Central memory CD8-positive, alpha-beta T cell (primary cell): ENCODE measurements around the gene RASD2.

ENCODE experiments used
- ATAC-seq: fragments of 150-1000 bp; cut with Tn5 transposase; replicated peaks from 2 replicates; pipeline ENCODE4 v1.10.0; 2022; ENCODE audit warnings: mild to moderate bottlenecking, moderate FRiP score, moderate number of reproducible peaks; ENCODE audit not compliant: poor library complexity, severe bottlenecking; ENCODE audit errors: extremely low read depth
- DNase-seq, 2 donors: peaks; one replicate each; pipeline ENCODE4 v3.0.0; 2021; ENCODE audit warnings: low spot score in 2 of 2
- H3K27ac Mint-ChIP-seq: one replicate; pipeline ENCODE4 v1.8.0; 2022; ENCODE audit warnings: low read depth, mild to moderate bottlenecking, moderate library complexity, mixed read lengths
- H3K27me3 Mint-ChIP-seq: one replicate; pipeline ENCODE4 v1.8.0; 2022; ENCODE audit warnings: mixed read lengths
- H3K36me3 Mint-ChIP-seq: one replicate; pipeline ENCODE4 v1.8.0; 2022; ENCODE audit warnings: mild to moderate bottlenecking, moderate library complexity, mixed read lengths; ENCODE audit not compliant: insufficient read depth
- H3K4me1 Mint-ChIP-seq: one replicate; pipeline ENCODE4 v1.8.0; 2022; ENCODE audit warnings: mixed read lengths
- H3K4me3 Mint-ChIP-seq: one replicate; pipeline ENCODE4 v1.8.0; 2022; ENCODE audit warnings: mild to moderate bottlenecking, moderate library complexity, mixed read lengths
- H3K9me3 Mint-ChIP-seq: one replicate; pipeline ENCODE4 v1.8.0; 2022; ENCODE audit warnings: mixed read lengths

Gene RASD2

GRCh38 chr22:35589071-35589755 lies 48.6 kb downstream of the RASD2 start:
- no peak overlapping the region for H3K27ac Mint-ChIP-seq
- H3K4me3 Mint-ChIP-seq: no peak overlapping the region
- H3K36me3 Mint-ChIP-seq: no peaks in the 10 kb centered on the region
- no peaks in the 10 kb centered on the region for H3K9me3 Mint-ChIP-seq
- DNase-seq (no peak), ATAC-seq (no peak)
- H3K4me1 Mint-ChIP-seq: no peaks in the 10 kb centered on the region
- peaks cover 22% of the 10 kb centered on the region for H3K27me3 Mint-ChIP-seq

GRCh38 chr22:35589756-35590093 lies 49.1 kb downstream of the RASD2 start:
- Mint-ChIP-seq H3K27me3 (peaks cover 25% of the 10 kb centered on the region), H3K9me3 (no peaks in the 10 kb centered on the region), H3K4me1 (no peaks in the 10 kb centered on the region), H3K4me3 (no peak overlapping the region), H3K36me3 (no peaks in the 10 kb centered on the region), H3K27ac (no peak overlapping the region)
- ATAC-seq (no peak), DNase-seq (no peak)

GRCh38 chr22:35590634-35591295 lies 50.1 kb downstream of the RASD2 start:
- ATAC-seq: no peak
- Mint-ChIP-seq H3K27ac (no peak overlapping the region), H3K27me3 (peaks cover 31% of the 10 kb centered on the region), H3K36me3 (no peaks in the 10 kb centered on the region), H3K4me1 (no peaks in the 10 kb centered on the region), H3K9me3 (no peaks in the 10 kb centered on the region), H3K4me3 (no peak overlapping the region)
- no peak for DNase-seq

- no peak overlapping the region for H3K27ac Mint-ChIP-seq
- no peak for DNase-seq
- H3K4me1 Mint-ChIP-seq: no peaks in the 10 kb centered on the region
- peaks cover 31% of the 10 kb centered on the region for H3K27me3 Mint-ChIP-seq
- H3K4me3 Mint-ChIP-seq: no peak overlapping the region
- no peaks in the 10 kb centered on the region for H3K9me3 Mint-ChIP-seq
- no peaks in the 10 kb centered on the region for H3K36me3 Mint-ChIP-seq
- no peak for ATAC-seq
These were observed 51.2 kb downstream of the RASD2 start for GRCh38 chr22:35591714-35592417.

- no peak for ATAC-seq
- Mint-ChIP-seq H3K27me3 (peaks cover 31% of the 10 kb centered on the region), H3K36me3 (no peaks in the 10 kb centered on the region), H3K4me3 (no peak overlapping the region), H3K9me3 (no peaks in the 10 kb centered on the region), H3K27ac (no peak overlapping the region), H3K4me1 (no peaks in the 10 kb centered on the region)
- no peak for DNase-seq
These were observed 51.9 kb downstream of the RASD2 start for GRCh38 chr22:35592418-35592967.

- no peaks in the 10 kb centered on the region for H3K36me3 Mint-ChIP-seq
- ATAC-seq (no peak), DNase-seq (no peak)
- no peak overlapping the region for H3K27ac Mint-ChIP-seq
- H3K9me3 Mint-ChIP-seq: no peaks in the 10 kb centered on the region
- no peaks in the 10 kb centered on the region for H3K4me1 Mint-ChIP-seq
- peaks cover 31% of the 10 kb centered on the region for H3K27me3 Mint-ChIP-seq
- no peak overlapping the region for H3K4me3 Mint-ChIP-seq
These were observed 52.6 kb downstream of the RASD2 start for GRCh38 chr22:35593071-35593890.

- Mint-ChIP-seq H3K4me1 (no peaks in the 10 kb centered on the region), H3K27me3 (peaks cover 31% of the 10 kb centered on the region), H3K4me3 (no peak overlapping the region), H3K9me3 (no peaks in the 10 kb centered on the region), H3K36me3 (no peaks in the 10 kb centered on the region), H3K27ac (no peak overlapping the region)
- DNase-seq (no peak), ATAC-seq (no peak)
These were observed 53.4 kb downstream of the RASD2 start for GRCh38 chr22:35593891-35594470.

- ATAC-seq: no peak
- H3K27ac Mint-ChIP-seq: no peak overlapping the region
- H3K4me3 Mint-ChIP-seq: no peak overlapping the region
- no peaks in the 10 kb centered on the region for H3K9me3 Mint-ChIP-seq
- no peaks in the 10 kb centered on the region for H3K4me1 Mint-ChIP-seq
- DNase-seq: no peak
- H3K27me3 Mint-ChIP-seq: peaks cover 31% of the 10 kb centered on the region
- no peaks in the 10 kb centered on the region for H3K36me3 Mint-ChIP-seq
These were observed 54.1 kb downstream of the RASD2 start for GRCh38 chr22:35594686-35595085.

GRCh38 chr22:35596821-35597220 lies 56.2 kb downstream of the RASD2 start:
- Mint-ChIP-seq H3K27ac (no peak overlapping the region), H3K4me1 (no peaks in the 10 kb centered on the region), H3K27me3 (peaks cover 31% of the 10 kb centered on the region), H3K4me3 (no peak overlapping the region), H3K36me3 (no peaks in the 10 kb centered on the region), H3K9me3 (no peaks in the 10 kb centered on the region)
- DNase-seq (no peak), ATAC-seq (no peak)

- no peak for DNase-seq
- Mint-ChIP-seq H3K4me3 (no peak overlapping the region), H3K36me3 (no peaks in the 10 kb centered on the region), H3K27me3 (peaks cover 23% of the 10 kb centered on the region), H3K27ac (no peak overlapping the region), H3K4me1 (no peaks in the 10 kb centered on the region), H3K9me3 (no peaks in the 10 kb centered on the region)
- ATAC-seq: no peak
These were observed 57.2 kb downstream of the RASD2 start for GRCh38 chr22:35597692-35598395.

- DNase-seq (no peak), ATAC-seq (no peak)
- no peaks in the 10 kb centered on the region for H3K9me3 Mint-ChIP-seq
- H3K27ac Mint-ChIP-seq: no peak overlapping the region
- peaks cover 18% of the 10 kb centered on the region for H3K27me3 Mint-ChIP-seq
- no peaks in the 10 kb centered on the region for H3K36me3 Mint-ChIP-seq
- H3K4me3 Mint-ChIP-seq: no peak overlapping the region
- no peaks in the 10 kb centered on the region for H3K4me1 Mint-ChIP-seq
These were observed 57.7 kb downstream of the RASD2 start for GRCh38 chr22:35598396-35598710.

- H3K9me3 Mint-ChIP-seq: no peaks in the 10 kb centered on the region
- no peak overlapping the region for H3K4me3 Mint-ChIP-seq
- ATAC-seq: no peak
These were observed 58.7 kb downstream of the RASD2 start for GRCh38 chr22:35599364-35599763.

More at GRCh38 chr22:35599364-35599763, 58.7 kb downstream of the RASD2 start:
- Mint-ChIP-seq H3K27me3 (peaks cover 9% of the 10 kb centered on the region), H3K4me1 (no peaks in the 10 kb centered on the region), H3K27ac (no peak overlapping the region), H3K36me3 (no peaks in the 10 kb centered on the region)
- DNase-seq: no peak
